Heart left ventricle (tissue), 16 donors: ENCODE measurements around the gene FMNL1. TPM values are rescaled to one million over a fixed set of nuclear protein-coding genes. Genes with fewer than 3 reads are reported as not detected.
A peak's percentile ranks its signal among the peaks of the same experiment; 100 is the strongest.

Source experiments
- ATAC-seq, 4 donors: fragments of 200-7000 bp; cut with Tn5 transposase; one replicate each; pipeline ENCODE4 v1.9.1; 2020 to 2022; ENCODE audit warnings: moderate library complexity in 4 of 4, mild to moderate bottlenecking in 3 of 4, moderate number of reproducible peaks in 1 of 4
- DNase-seq, 5 donors: peaks; one replicate each; pipeline ENCODE4 v3.0.0-alpha.2; 2020
- H3K27ac ChIP-seq, 12 donors: fragments of 200-600 bp; sonication (generic) in 4 of 12; one replicate each; pipeline versions ENCODE4 v1.5.0 to v1.8.0; 2016 to 2022; ENCODE audit warnings: mild to moderate bottlenecking in 2 of 12
- H3K27me3 ChIP-seq, 9 donors: fragments of 200-600 bp; sonication (generic) in 2 of 9; one replicate each; pipeline versions ENCODE4 v1.5.1 to v1.8.0; 2016 to 2022; ENCODE audit warnings: mild to moderate bottlenecking in 3 of 9
- H3K36me3 ChIP-seq, 9 donors: fragments of 200-600 bp; sonication (generic) in 2 of 9; one replicate each; pipeline versions ENCODE4 v1.5.0 to v1.8.0; 2018 to 2022; ENCODE audit warnings: mild to moderate bottlenecking in 2 of 9
- H3K4me1 ChIP-seq, 12 donors: fragments of 200-600 bp; sonication (generic) in 4 of 12; one replicate each; pipeline versions ENCODE4 v1.5.0 to v1.8.0; 2016 to 2022; ENCODE audit warnings: mild to moderate bottlenecking in 3 of 12
- H3K4me3 ChIP-seq, 12 donors: fragments of 200-600 bp; sonication (generic) in 4 of 12; one replicate each; pipeline versions ENCODE4 v1.5.0 to v1.8.0; 2017 to 2022; ENCODE audit warnings: mild to moderate bottlenecking in 9 of 12, moderate library complexity in 4 of 12
- H3K9me3 ChIP-seq, 12 donors: fragments of 200-600 bp; sonication (generic) in 4 of 12; one replicate each; pipeline versions ENCODE4 v1.5.0 to v1.8.0; 2016 to 2022; ENCODE audit warnings: mild to moderate bottlenecking in 1 of 12
- CTCF ChIP-seq, 12 donors: fragments of 200-600 bp; sonication (generic) in 4 of 12; IDR thresholded peaks; one replicate each; pipeline versions ENCODE4 v1.5.0 to v1.8.0; 2018 to 2022; ENCODE audit warnings: antibody characterized with exemption in 12 of 12, mild to moderate bottlenecking in 5 of 12
- POLR2A ChIP-seq, 2 donors: fragments of 450-650 bp; IDR thresholded peaks; one replicate each; pipeline ENCODE4 v1.6.1; 2017; ENCODE audit warnings: antibody characterized with exemption in 2 of 2, mild to moderate bottlenecking in 2 of 2, moderate library complexity in 2 of 2
- WGBS, 4 donors: extraction: QIAGEN DNeasy Blood & Tissue Kit in 2 of 4; methylation state at CpG; one replicate each; pipeline versions ENCODE4 v1.1.5 to v1.1.7; 2013 to 2018; 5-methylcytosine and 5-hydroxymethylcytosine counted together
- intact Hi-C, 10 donors: fragments of 100-400 bp; cut with DNase I; formaldehyde crosslinking; loops; one replicate each; pipeline versions ENCODE4 v1.11.1 to v1.14.2; 2022
- polyA plus RNA-seq, 2 donors: library from polyadenylated mRNA; stranded (reverse); fragments of 200-250 nt; gene quantifications; one replicate each; pipeline ENCODE4 v1.2.3, GENCODE V29; 2013
- total RNA-seq, 9 donors: library from RNA; depleted of rRNA in 2 of 9; stranded (reverse); fragments of >200 nt in 2 of 9; fragmentation: NEBNext Ultra II Directional in 3 of 9; extraction: Animal tissue kit (Norgen Biotek cat#: 25700) in 3 of 9; gene quantifications; one replicate each; pipeline versions ENCODE4 v1.1.0 to v1.2.4, GENCODE V29; 2016 to 2023
- donor health status: ischemic (EF 13 %, LVEDD 7.1; RV severe dilation, severe dysfunction).
- donor health status: healthy with polysubstance abuse.
- donor health status: DM: no; HTN: yes; CAD: no.
- donor health status: DM: no; HTN: no; CAD: no.
- donor health status: ischemic (EF 25% LVEDD 6.9; RV normal size, moderate dysfunction).
- donor health status: ischemic (EF 25% LVEDD 5.7; RV mildly dilated, moderate dysfunction).
- donor health status: healthy.
- donor health status: DM: yes; HTN: yes; CAD: no.
- donor health status: ischemic (EF 35%, LVEDD 5.7; RV mildly dilated, moderate dysfunction).
- donor health status: nonischemic (EF 11% LVEDD 7.7; RV severe dilation, severe dysfunction).
- donor health status: DM: yes; HTN: yes; CAD: no.
- donor health status: PGD.
- donor health status: ischemic (EF 29% LVEDD 5.4; RV normal size, mild dysfunction).
- donor health status: nonischemic (EF 23%, LVEDD 6.1; RV moderate dilation, normal function).

FMNL1 gene
- total and polyA plus RNA-seq, 11 donors = 5.4 to 52.8 (median 8.7) TPM

DNA sequence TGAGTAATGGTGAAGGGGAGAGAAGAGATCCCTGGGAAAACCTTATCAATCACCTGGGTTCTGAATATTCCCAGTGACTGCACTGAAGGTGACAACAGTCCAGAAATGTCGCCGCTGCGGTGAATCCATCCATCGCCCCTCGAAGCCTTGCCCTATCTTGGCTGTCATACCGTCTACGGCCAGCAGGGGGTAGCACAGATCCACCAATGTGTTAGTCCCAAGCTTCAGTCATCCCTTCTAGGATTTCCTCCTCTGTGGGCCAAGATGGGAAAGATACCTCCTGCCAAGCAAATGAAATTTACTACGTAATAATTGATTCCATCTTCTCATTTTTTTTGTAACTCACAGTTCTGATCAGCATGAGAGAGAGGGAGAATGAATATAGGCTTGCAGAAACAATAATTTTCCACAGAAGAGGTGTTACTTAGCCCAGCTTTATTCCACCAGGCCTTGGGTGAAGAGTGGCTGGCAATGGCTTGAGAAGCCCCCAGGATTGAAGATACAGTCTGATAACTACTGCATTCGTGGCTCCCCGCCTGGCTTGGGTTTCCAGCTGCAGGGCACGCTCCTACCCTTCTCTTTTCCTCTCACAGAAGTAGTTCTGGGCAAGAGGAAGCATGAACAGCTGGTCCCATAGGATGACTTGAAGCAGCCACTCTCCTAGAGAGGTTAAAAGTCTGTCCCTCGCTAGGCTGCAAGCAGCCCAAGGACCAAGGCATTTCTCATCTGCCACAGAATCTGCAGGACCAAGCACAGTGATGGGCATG is 2.6 kb upstream of the FMNL1 start:
- Histone ChIP-seq H3K9me3 (no peaks in the 10 kb centered on the region), H3K4me1 (peaks cover 0 to 33% (median 9%) of the 10 kb centered on the region in 12 donors), H3K36me3 (peaks cover 0 to 5% (median 0%) of the 10 kb centered on the region in 9 donors), H3K27ac (peak overlapping the region in 1 of 12 donors; percentile 52), H3K27me3 (no peaks in the 10 kb centered on the region), H3K4me3 (no peak overlapping the region)
- 11 to 14% (median 13%) methylated on average over 11 to 12 of the region's 12 CpGs for WGBS, 4 donors
- no peak for TF ChIP-seq POLR2A (IDR thresholded peaks at IDR 0.05)
- TF ChIP-seq CTCF (IDR thresholded peaks at IDR 0.05) = peak; percentile 89 to 96 (median 94)
- intact Hi-C loops = loop anchor here in 8 of 10 donors (1.0 to 5.0 kb wide), 6 partner anchors 16 to 168 kb away; no protein-coding TSS in a partner anchor
- DNase-seq = peak; percentile 69 to 90 (median 85)
- peak; percentile 58 to 82 (median 79) for ATAC-seq

- peak overlapping the region in 1 of 12 donors; percentile 98 for H3K27ac ChIP-seq
- intact Hi-C loops = loop anchor here in 5 of 10 donors (1.0 to 5.0 kb wide), 7 partner anchors 15 to 165 kb away; partner anchors contain the start of genes SPATA32 (in 2 of the 5) and MAP3K14 (in 1 of the 5)
- H3K9me3 ChIP-seq = no peaks in the 10 kb centered on the region
- no peak for TF ChIP-seq CTCF (IDR thresholded peaks at IDR 0.05)
- TF ChIP-seq POLR2A (IDR thresholded peaks at IDR 0.05) = no peak
- peaks cover 0 to 42% (median 18%) of the 10 kb centered on the region in 12 donors for H3K4me1 ChIP-seq
- DNase-seq = peak in 1 of 5 donors; percentile 4
- WGBS, 4 donors = 92 to 96% (median 93%) methylated on average over 3 of the region's 3 CpGs
- H3K36me3 ChIP-seq = peaks cover 0 to 5% (median 0%) of the 10 kb centered on the region in 9 donors
- no peak for ATAC-seq
- peak overlapping the region in 1 of 12 donors; percentile 78 for H3K4me3 ChIP-seq
- no peaks in the 10 kb centered on the region for H3K27me3 ChIP-seq
Observed at GRCh38 chr17:45220079-45220478, 1.6 kb upstream of the FMNL1 start.

DNA sequence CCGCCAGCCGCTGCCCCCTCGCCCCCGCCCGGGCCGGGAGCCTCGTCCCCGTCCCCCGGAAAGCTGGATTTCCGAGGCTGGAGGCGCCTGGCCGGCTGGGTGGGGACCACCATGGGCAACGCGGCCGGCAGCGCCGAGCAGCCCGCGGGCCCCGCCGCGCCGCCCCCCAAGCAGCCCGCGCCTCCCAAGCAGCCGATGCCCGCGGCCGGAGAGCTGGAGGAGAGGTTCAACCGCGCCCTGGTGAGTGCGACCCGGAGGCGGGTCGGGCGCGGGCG is 266 bp downstream of the FMNL1 start:
- intact Hi-C loops = loop anchor here in 3 of 10 donors (5.0 kb wide), 4 partner anchors 40 to 95 kb away; partner anchors contain the start of genes SPATA32 (in 2 of the 3) and MAP3K14 (in 1 of the 3)
- H3K9me3 ChIP-seq = no peaks in the 10 kb centered on the region

More for the DNA sequence above, 266 bp downstream of the FMNL1 start:
- Histone ChIP-seq H3K36me3 (peaks cover 0 to 5% (median 0%) of the 10 kb centered on the region in 9 donors), H3K27me3 (no peaks in the 10 kb centered on the region), H3K4me1 (peaks cover 0 to 61% (median 29%) of the 10 kb centered on the region in 12 donors), H3K27ac (peak overlapping the region in 10 of 12 donors; percentile 43 to 98 (median 60)), H3K4me3 (peak overlapping the region; percentile 50 to 88 (median 71))
- DNase-seq = no peak
- no peak for ATAC-seq
- no peak for TF ChIP-seq POLR2A (IDR thresholded peaks at IDR 0.05)
- TF ChIP-seq CTCF (IDR thresholded peaks at IDR 0.05) = no peak
- WGBS, 4 donors = 0 to 3% (median 1%) methylated on average over 1 to 38 of the region's 38 CpGs
